ENCODE results near the gene GYPE. TPM values are rescaled to one million over a fixed set of nuclear protein-coding genes. Genes with fewer than 3 reads are reported as not detected.
"Not testable (repeated sequence)": the region's sequence is repeated elsewhere in the genome, so short reads cannot be mapped to it uniquely, and the experiment has no call there.

GYPE gene
- 4.2 TPM for polyA plus RNA-seq (ENCODE audit: insufficient read length)
- long read RNA-seq, donor 1 = 0 reads
- long read RNA-seq, donor 2 = 0 reads
- long read RNA-seq, donor 3 = 0 reads
- long read RNA-seq, donor 4 = 0 reads
- long read RNA-seq, donor 5 = 0 reads
- long read RNA-seq, donor 6 = 0 reads
- long read RNA-seq, donor 7 = 0 reads
- long read RNA-seq, donor 8 = 0 reads

GRCh38 chr4:143905440-143905839 is at the start of gene GYPE:
Gene GYPE (minus strand): TSS chr4:143905559. CDS start chr4:143905507, 52 bp downstream.
- DNase-seq = not testable (repeated sequence)

- not testable (repeated sequence) for DNase-seq
Observed at GRCh38 chr4:143951458-143951972, 46.2 kb upstream of the GYPE start.

- not testable (repeated sequence) for DNase-seq
Observed at GRCh38 chr4:143950967-143951366, 45.6 kb upstream of the GYPE start.

- DNase-seq = not testable (repeated sequence)
Observed at GRCh38 chr4:143950185-143950584, 44.8 kb upstream of the GYPE start.

- DNase-seq = not testable (repeated sequence)
Observed at GRCh38 chr4:143947493-143947892, 42.1 kb upstream of the GYPE start.

GRCh38 chr4:143940708-143941107 is 35.3 kb upstream of the GYPE start:
- not testable (repeated sequence) for DNase-seq

- DNase-seq = no peak
Observed at GRCh38 chr4:143939528-143939927, 34.2 kb upstream of the GYPE start.

GRCh38 chr4:143938890-143939289 is 33.5 kb upstream of the GYPE start:
- DNase-seq = not testable (repeated sequence)

- no peak for DNase-seq
Observed at GRCh38 chr4:143921181-143921580, 15.8 kb upstream of the GYPE start.

GRCh38 chr4:143916485-143916884 is 11.1 kb upstream of the GYPE start:
- DNase-seq = not testable (repeated sequence)

- not testable (repeated sequence) for DNase-seq
Observed at GRCh38 chr4:143912478-143912877, 7.1 kb upstream of the GYPE start.

- DNase-seq = peak; percentile 31
Observed at GRCh38 chr4:143911528-143912417, 6.4 kb upstream of the GYPE start.

- not testable (repeated sequence) for DNase-seq
Observed at GRCh38 chr4:143910906-143911305, 5.5 kb upstream of the GYPE start.

- DNase-seq = not testable (repeated sequence)
Observed at GRCh38 chr4:143907811-143908210, 2.5 kb upstream of the GYPE start.

GRCh38 chr4:143904431-143904830 is 928 bp downstream of the GYPE start:
- not testable (repeated sequence) for DNase-seq

GRCh38 chr4:143890323-143890722 is 15.0 kb downstream of the GYPE start:
- DNase-seq = not testable (repeated sequence)

- DNase-seq = not testable (repeated sequence)
Observed at GRCh38 chr4:143888189-143888588, 17.2 kb downstream of the GYPE start.

- DNase-seq = not testable (repeated sequence)
Observed at GRCh38 chr4:143884965-143885364, 20.4 kb downstream of the GYPE start.

- no peak for DNase-seq
Observed at GRCh38 chr4:143883529-143883928, 21.8 kb downstream of the GYPE start.

- no peak for DNase-seq
Observed at GRCh38 chr4:143882892-143883291, 22.5 kb downstream of the GYPE start.

- DNase-seq = not testable (repeated sequence)
Observed at GRCh38 chr4:143879561-143879960, 25.8 kb downstream of the GYPE start.

GRCh38 chr4:143875357-143875756 is 30.0 kb downstream of the GYPE start:
- not testable (repeated sequence) for DNase-seq
